Globus pallidus (tissue), 1 donor: ENCODE data around the gene SMG6.
A peak's percentile ranks its signal among the peaks of the same experiment; 100 is the strongest.

Experiments used
- DNase-seq: peaks from one replicate; pipeline ENCODE4 v3.0.0-alpha.2; 2015; ENCODE audit warnings: low spot score

Gene SMG6

DNA sequence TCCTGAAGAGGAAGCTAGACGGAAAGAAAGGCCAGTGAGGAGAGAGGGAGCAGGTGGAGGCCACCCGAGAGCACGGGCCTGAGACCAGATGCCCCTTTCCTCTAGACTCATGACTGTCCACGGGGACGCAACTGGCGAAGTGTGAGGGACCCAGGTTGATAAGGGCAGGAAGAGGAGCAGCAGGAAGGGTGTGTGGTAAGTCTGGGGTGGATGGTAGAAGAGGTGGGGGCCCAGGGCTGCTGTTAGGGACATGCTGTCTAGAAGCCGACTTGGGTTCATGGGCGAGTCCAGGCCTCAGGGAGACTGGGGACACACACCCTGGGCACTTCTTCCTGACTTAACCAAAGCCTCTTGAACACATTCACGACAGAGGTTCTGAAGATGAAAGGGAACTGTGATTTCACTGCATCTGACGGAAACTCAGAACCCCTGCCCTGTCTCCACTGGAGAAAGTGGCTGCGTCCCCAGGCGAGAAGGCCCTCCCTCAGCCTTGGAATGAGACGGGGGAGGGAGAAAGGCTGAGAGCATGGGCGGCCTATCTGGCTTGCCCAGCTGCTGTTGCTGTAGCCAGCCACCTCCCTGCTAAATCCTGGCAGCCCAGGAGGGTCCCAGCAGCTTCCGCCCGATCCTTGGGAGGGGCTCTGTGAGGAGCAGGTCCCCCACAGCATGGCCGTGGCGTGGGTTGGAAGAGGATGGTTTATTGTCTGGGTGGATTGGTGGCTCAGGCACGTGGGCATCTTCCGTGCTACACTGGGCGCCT lies 242.7 kb downstream of the SMG6 start:
- no peak for DNase-seq

DNA sequence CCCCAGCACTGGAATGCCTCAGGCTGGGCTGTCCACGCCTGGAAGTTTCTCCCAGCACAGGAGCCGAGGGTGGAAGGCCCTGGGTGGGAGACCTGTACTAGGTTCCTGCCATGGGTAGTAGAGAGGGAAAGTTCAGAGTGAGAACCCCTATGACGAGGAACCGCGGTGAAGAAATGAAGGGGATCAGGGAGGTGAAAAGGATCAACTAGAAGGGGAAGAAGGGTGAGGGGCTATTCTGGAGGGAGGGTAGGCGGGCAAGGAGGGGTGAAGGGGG lies 243.3 kb downstream of the SMG6 start:
- DNase-seq = no peak

DNA sequence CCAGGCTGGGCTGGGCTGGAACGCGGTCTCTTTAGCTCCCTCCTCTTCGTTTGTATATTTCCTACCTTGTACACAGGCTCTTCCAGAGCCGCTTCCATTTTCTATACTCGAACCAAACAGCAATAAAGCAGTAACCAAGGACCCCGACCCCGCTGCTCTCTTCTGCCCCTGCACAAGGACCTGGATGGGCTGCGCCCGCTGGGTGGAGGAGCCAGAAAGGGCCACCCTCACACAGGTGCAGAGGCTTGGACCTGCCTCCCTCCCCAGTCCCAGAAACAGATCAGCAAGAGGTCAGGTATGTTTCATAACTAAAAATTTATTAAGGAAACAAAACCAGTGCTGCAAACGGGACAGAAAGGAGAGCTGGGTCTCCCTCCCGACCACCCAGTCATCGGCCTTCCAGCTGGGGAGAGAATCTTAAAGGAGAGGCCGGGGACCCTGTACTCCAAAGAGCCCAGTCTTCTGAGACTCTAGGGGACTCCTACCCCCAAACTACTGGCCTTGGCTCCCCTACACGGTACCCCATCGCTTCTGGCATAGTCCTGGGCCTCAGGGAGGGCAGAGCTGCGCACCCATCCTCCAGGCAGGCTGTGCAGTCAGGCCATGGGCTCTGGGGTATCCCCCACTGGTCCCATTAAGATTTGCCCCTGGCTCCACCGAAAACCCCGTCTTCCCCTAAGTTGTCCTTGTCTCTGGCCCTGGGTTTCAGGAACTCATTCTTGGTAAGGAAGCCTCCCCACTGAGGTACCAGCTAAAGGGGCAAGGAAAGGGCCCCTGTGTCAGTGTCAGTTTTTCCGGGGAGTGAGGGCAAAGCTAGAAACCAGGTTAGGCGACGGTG lies 243.8 kb downstream of the SMG6 start:
- DNase-seq = no peak

- DNase-seq = no peak
These were observed 244.7 kb downstream of the SMG6 start for GRCh38 chr17:2058586-2059546.

GRCh38 chr17:2057760-2058585 lies 245.6 kb downstream of the SMG6 start:
- DNase-seq = no peak

DNA sequence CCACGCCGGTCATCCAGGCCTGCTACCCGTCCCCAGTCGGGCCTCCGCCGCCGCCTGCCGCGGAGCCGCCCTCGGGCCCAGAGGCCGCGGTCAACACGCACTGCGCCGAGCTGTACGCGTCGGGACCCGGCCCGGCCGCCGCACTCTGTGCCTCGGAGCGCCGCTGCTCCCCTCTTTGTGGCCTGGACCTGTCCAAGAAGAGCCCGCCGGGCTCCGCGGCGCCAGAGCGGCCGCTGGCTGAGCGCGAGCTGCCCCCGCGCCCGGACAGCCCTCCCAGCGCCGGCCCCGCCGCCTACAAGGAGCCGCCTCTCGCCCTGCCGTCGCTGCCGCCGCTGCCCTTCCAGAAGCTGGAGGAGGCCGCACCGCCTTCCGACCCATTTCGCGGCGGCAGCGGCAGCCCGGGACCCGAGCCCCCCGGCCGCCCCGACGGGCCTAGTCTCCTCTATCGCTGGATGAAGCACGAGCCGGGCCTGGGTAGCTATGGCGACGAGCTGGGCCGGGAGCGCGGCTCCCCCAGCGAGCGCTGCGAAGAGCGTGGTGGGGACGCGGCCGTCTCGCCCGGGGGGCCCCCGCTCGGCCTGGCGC lies 246.3 kb downstream of the SMG6 start:
- DNase-seq = no peak

- DNase-seq = no peak
These were observed 247.1 kb downstream of the SMG6 start for GRCh38 chr17:2056206-2057174.

- no peak for DNase-seq
These were observed 248.0 kb downstream of the SMG6 start for GRCh38 chr17:2055292-2056205.

GRCh38 chr17:2054512-2055291 lies 248.9 kb downstream of the SMG6 start, which contains the start of gene HIC1:
TSS of gene HIC1 (plus strand) at chr17:2055103. CDS start at chr17:2056691, 1,588 bp downstream.
- no peak for DNase-seq

DNA sequence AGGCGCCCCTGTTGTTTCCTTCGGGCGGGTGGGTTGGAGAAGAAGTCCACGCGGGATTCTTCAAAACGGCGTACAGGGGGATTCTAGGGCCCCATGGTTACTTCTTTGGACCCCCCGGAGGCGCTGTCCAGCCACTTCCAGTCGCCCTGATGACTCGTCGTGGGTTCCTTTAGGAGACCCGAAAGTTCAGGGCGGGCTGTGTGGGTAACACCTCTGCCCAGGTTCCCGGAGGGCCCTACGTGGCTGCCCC lies 249.4 kb downstream of the SMG6 start:
- DNase-seq = no peak

GRCh38 chr17:2053380-2054261 lies 250.0 kb downstream of the SMG6 start:
- no peak for DNase-seq

- DNase-seq = no peak
These were observed 251.5 kb downstream of the SMG6 start for GRCh38 chr17:2051933-2052559.

- no peak for DNase-seq
These were observed 252.3 kb downstream of the SMG6 start for GRCh38 chr17:2051061-2051932.

DNA sequence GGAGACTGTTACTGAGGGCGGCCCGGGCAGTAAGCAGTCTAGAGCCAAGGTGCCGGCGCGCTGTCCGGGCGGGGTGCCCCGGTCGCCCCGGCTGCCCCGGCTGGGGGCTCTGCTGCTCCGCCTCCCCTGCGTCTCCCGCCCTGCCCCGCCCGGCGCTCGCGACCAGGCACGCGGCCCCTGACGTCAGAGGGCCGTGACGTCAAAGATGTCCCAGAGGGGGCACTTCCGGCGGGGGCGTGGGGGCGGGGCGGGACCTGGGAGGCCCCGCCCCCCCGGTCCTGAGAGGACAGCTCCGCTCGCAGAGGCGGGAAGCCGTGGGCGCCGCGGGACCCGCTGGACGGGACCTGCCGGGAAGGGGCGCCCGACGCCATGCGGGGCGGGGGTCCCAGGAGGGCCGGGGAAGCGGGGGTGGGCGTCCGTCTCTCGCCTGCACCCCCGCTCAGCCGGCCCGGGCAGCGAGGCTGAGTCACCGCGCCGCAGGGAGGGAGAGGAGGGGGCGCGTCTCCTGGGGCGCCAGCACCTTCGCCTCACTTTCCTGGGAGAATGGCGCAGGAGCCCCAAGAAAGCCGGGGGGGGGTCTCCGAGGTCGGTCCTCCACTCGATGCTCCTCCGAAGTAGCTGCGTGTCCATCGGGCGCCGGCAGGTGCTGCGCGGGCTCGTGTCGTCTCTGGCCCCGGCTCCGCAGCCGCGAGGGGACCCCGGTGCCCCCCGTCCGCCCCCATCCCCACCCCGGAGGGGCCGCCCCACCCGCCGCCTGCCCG lies 253.1 kb downstream of the SMG6 start:
- peak; percentile 50 for DNase-seq
